HL-60 (cell line): ENCODE results near the gene TGFA.
A peak's percentile ranks its signal among the peaks of the same experiment; 100 is the strongest.

ENCODE experiments used
- DNase-seq, 2 experiments: peaks; one replicate each; pipeline ENCODE4 v3.0.0-alpha.2; 2010 to 2020; ENCODE audit warnings: low read depth in 1 of 2, low spot score in 1 of 2
- H3K27ac ChIP-seq: fragments of 250-450 bp; sonication (Bioruptor Pico); replicated peaks from 2 replicates; pipeline ENCODE4 v1.5.1; 2020; ENCODE audit warnings: mild to moderate bottlenecking, moderate library complexity
- H3K27me3 ChIP-seq: fragments of 250-450 bp; sonication (Bioruptor Pico); 2 replicates; pipeline ENCODE4 v1.5.1; 2021; ENCODE audit warnings: mild to moderate bottlenecking, moderate library complexity; ENCODE audit not compliant: insufficient read depth, poor library complexity, severe bottlenecking
- H3K4me3 ChIP-seq: replicated peaks from 2 replicates; pipeline ENCODE4 v1.5.1; 2011; ENCODE audit warnings: mild to moderate bottlenecking, control low read depth, low read length; ENCODE audit not compliant: insufficient read depth
- CTCF ChIP-seq: IDR thresholded peaks from one replicate; pipeline ENCODE4 v1.5.1; 2011; ENCODE audit warnings: low read length, control low read depth, inconsistent platforms; ENCODE audit not compliant: insufficient read depth
- GABPA ChIP-seq: IDR thresholded peaks from 2 replicates; pipeline ENCODE4 v1.6.1; 2012; ENCODE audit warnings: low read depth
- POLR2AphosphoS5 ChIP-seq: IDR thresholded peaks from 2 replicates; pipeline ENCODE4 v1.6.1; 2012; ENCODE audit warnings: low read depth
- REST ChIP-seq: IDR thresholded peaks from 2 replicates; pipeline ENCODE4 v1.6.1; 2012; ENCODE audit warnings: low read depth; ENCODE audit not compliant: insufficient replicate concordance
- SPI1 ChIP-seq: IDR thresholded peaks from 2 replicates; pipeline ENCODE4 v1.6.1; 2012; ENCODE audit warnings: low read depth, mild to moderate bottlenecking, borderline replicate concordance

TGFA gene

GRCh38 chr2:70469961-70470360 lies 83.7 kb downstream of the TGFA start:
- Histone ChIP-seq H3K27ac (peak overlapping the region; percentile 16), H3K4me3 (no peak overlapping the region), H3K27me3 (no peaks in the 10 kb centered on the region)

GRCh38 chr2:70469435-70469834 lies 84.2 kb downstream of the TGFA start:
- Histone ChIP-seq H3K27ac (peak overlapping the region; percentile 16), H3K27me3 (no peaks in the 10 kb centered on the region), H3K4me3 (no peak overlapping the region)
- TF ChIP-seq POLR2AphosphoS5, result no peak
- TF ChIP-seq CTCF, result no peak
- no peak for TF ChIP-seq SPI1
- no peak for TF ChIP-seq GABPA
- no peak for TF ChIP-seq REST
- DNase-seq, result no peak

More at GRCh38 chr2:70469961-70470360, 83.7 kb downstream of the TGFA start:
- TF ChIP-seq POLR2AphosphoS5 (no peak), SPI1 (no peak), REST (no peak), GABPA (no peak), CTCF (no peak)
- no peak for DNase-seq

- Histone ChIP-seq H3K27ac (peak overlapping the region; percentile 16; the same call in 1 of the 2 replicates), H3K27me3 (no peaks in the 10 kb centered on the region), H3K4me3 (no peak overlapping the region)
- no peak for TF ChIP-seq REST
- TF ChIP-seq SPI1, result peak; percentile 60; the same call in 1 of the 2 replicates
- DNase-seq, result peak in 1 of 2 experiments; percentile 79
Measured at GRCh38 chr2:70468878-70469277, 84.7 kb downstream of the TGFA start.
